AG20443 (cell line): ENCODE data around the gene NDRG4.

Experiments used
- DNase-seq: peaks from one replicate; pipeline ENCODE4 v3.0.0; 2012; ENCODE audit warnings: low spot score, mixed read lengths

NDRG4 gene

DNA sequence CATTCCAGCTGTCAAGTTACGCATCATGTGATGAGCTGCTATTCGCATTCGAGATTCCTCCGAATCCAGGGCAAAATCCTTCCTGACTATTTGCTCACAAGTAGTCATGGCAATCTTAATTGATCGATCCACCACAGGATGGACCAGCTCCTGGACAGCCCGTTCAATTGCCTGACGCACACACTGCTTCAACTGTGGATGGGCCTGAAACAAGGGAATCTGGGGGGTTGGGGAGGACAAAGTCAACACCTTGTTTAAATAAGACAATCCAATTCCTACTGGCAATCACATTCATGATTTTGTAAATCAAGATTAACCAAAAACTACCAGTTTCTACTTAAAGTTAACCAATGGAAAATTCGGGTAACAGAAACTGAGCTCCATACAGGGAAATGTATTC, 43.7 kb downstream of the NDRG4 start:
- no peak for DNase-seq

GRCh38 chr16:58548378-58548777, 48.4 kb downstream of the NDRG4 start:
- no peak for DNase-seq

- DNase-seq = no peak
Observed at GRCh38 chr16:58551496-58551895, 51.6 kb downstream of the NDRG4 start.

DNA sequence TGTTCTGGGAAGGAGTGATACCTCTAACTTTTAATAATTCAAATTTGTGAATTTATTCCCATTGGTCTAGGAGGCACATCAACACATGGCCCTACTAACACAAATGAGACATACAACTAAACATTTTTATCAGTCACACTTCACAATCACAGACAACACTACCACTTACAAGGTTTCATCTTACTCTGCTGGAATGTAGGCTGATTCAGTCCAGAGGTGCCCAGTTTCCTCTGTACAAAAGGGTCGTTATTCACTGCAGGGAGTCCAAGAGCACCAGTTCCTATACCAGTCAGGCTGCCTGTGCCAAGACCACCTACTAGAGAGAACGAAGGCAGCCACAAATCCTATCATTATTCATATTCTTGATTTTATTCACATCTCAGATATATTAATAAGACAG, 56.7 kb downstream of the NDRG4 start:
- DNase-seq = no peak
